GM12878 (cell line): ENCODE results near the gene YEATS4. TPM values are rescaled to one million over a fixed set of nuclear protein-coding genes. Genes with fewer than 3 reads are reported as not detected.

Source experiments
- ATAC-seq: fragments of 200-7000 bp; cut with Tn5 transposase; 3 replicates; pipeline ENCODE4 v1.9.1; 2020; ENCODE audit warnings: mild to moderate bottlenecking, moderate library complexity
- BruUV-seq: library from RNA; stranded (reverse); fragments of 400-500 nt; replicated peaks from 2 replicates; lab custom pipeline; 2021; lab: Mats Ljungman, UMichigan
- CTCF ChIA-PET: fragments of 300-600 bp; sonication (Branson Sonifier 250); formaldehyde crosslinking; extraction: SDS; loops from one replicate; lab custom pipeline; 2021; ENCODE audit warnings: inconsistent platforms; lab: Yijun Ruan, JAX
- POLR2A ChIA-PET: fragments of 350-600 bp; formaldehyde crosslinking; extraction: SDS; loops from one replicate; lab custom pipeline; 2021; ENCODE audit warnings: inconsistent platforms; lab: Charles Lee
- RAD21 ChIA-PET: fragments of 300-600 bp; sonication (Branson Sonifier 250); formaldehyde crosslinking; loops from one replicate; lab custom pipeline; 2023; ENCODE audit warnings: antibody characterized with exemption; ENCODE audit not compliant: unreplicated experiment; lab: Charles Lee
- SMC1A ChIA-PET: fragments of 300-600 bp; sonication (Branson Sonifier 250); formaldehyde crosslinking; loops from one replicate; lab custom pipeline; 2023; ENCODE audit not compliant: unreplicated experiment, uncharacterized antibody; lab: Charles Lee
- DNase-seq: peaks from one replicate; pipeline ENCODE4 v3.0.0-alpha.2; 2011; ENCODE audit warnings: low read depth, low spot score
- FAIRE-seq: peaks from 3 replicates; lab custom pipeline; 2011; peaks lifted over from hg19 to GRCh38; lab: Jason Lieb, UNC
- H2AFZ ChIP-seq: 2 replicates; pipeline ENCODE4 v1.6.0; 2011; ENCODE audit warnings: low read depth, low read length, control low read depth; ENCODE audit not compliant: control insufficient read depth
- H3K27ac ChIP-seq: 2 replicates; pipeline ENCODE4 v1.5.1; 2011; ENCODE audit warnings: control low read depth; ENCODE audit not compliant: control insufficient read depth, insufficient read depth
- H3K27me3 ChIP-seq, 2 experiments: replicated peaks in 1 of 2; 2 replicates each; pipeline versions ENCODE4 v1.6.0 to v1.6.1; 2011; ENCODE audit warnings: low read length in 1 of 2; ENCODE audit not compliant: control insufficient read depth in 2 of 2, insufficient read depth in 2 of 2
- H3K36me3 ChIP-seq, 2 experiments: 2 replicates each; pipeline ENCODE4 v1.5.1; 2011; ENCODE audit warnings: low read length in 1 of 2; ENCODE audit not compliant: control insufficient read depth in 2 of 2, insufficient read depth in 2 of 2
- H3K4me1 ChIP-seq: 2 replicates; pipeline ENCODE4 v1.6.1; 2011; ENCODE audit warnings: mild to moderate bottlenecking, low read length, moderate library complexity, mixed read lengths; ENCODE audit not compliant: control insufficient read depth, insufficient read depth
- H3K4me2 ChIP-seq: 2 replicates; pipeline ENCODE4 v1.6.0; 2011; ENCODE audit warnings: control low read depth; ENCODE audit not compliant: control insufficient read depth, insufficient read depth
- H3K4me3 ChIP-seq: fragments of 200-600 bp; sonication (generic); 2 replicates; pipeline ENCODE4 v1.5.1; 2016
- H3K79me2 ChIP-seq: 2 replicates; pipeline ENCODE4 v1.6.0; 2011; ENCODE audit warnings: low read length; ENCODE audit not compliant: control insufficient read depth, insufficient read depth
- H3K9ac ChIP-seq: 2 replicates; pipeline ENCODE4 v1.8.0; 2011; ENCODE audit warnings: low read length, control low read depth, mixed read lengths; ENCODE audit not compliant: control insufficient read depth, insufficient read depth
- H3K9me3 ChIP-seq: replicated peaks from 3 replicates; pipeline ENCODE4 v1.5.1; 2011; ENCODE audit warnings: mild to moderate bottlenecking, low read length; ENCODE audit not compliant: control insufficient read depth, insufficient read depth
- H4K20me1 ChIP-seq: 2 replicates; pipeline ENCODE4 v1.6.0; 2011; ENCODE audit not compliant: control insufficient read depth, insufficient read depth
- ATF3 ChIP-seq: IDR thresholded peaks from 2 replicates; pipeline ENCODE4 v1.6.1; 2011; ENCODE audit warnings: low read depth, mild to moderate bottlenecking, low read length, moderate library complexity, borderline replicate concordance; ENCODE audit errors: extremely low read depth
- IRF5 ChIP-seq: fragments of 450-650 bp; IDR thresholded peaks from 2 replicates; pipeline ENCODE4 v1.6.1; 2017; ENCODE audit warnings: borderline replicate concordance
- MAX ChIP-seq: IDR thresholded peaks from 2 replicates; pipeline ENCODE4 v1.6.1; 2012; ENCODE audit warnings: low read depth, low read length, improper control_type of control experiment
- WGBS: methylation state at CpG from one replicate; pipeline ENCODE4 v1.1.6; 2016; ENCODE audit warnings: low lambda C conversion rate; ENCODE audit not compliant: insufficient replicate concordance, insufficient coverage; ENCODE audit errors: missing lambda C conversion rate; 5-methylcytosine and 5-hydroxymethylcytosine counted together
- in situ Hi-C: fragments of 300-500 bp; cut with MboI; formaldehyde crosslinking; loops from 9 replicates; pipeline ENCODE4 v1.14.3; 2018; ENCODE audit warnings: mixed read lengths
- intact Hi-C: fragments of 100-400 bp; cut with micrococcal nuclease; formaldehyde crosslinking; loops from one replicate; pipeline ENCODE4 v1.14.2; 2022; ENCODE audit not compliant: unreplicated experiment
- polyA plus RNA-seq, 11 experiments: library from polyadenylated mRNA; depleted of rRNA in 4 of 11; unstranded in 6 of 11; stranded (reverse) in 5 of 11; fragments of >200 nt; fragmentation: Nextera tagmentation in 4 of 11; fragmentation: Illumina TruSeq in 1 of 11; extraction: Ambion mirVana in 4 of 11; extraction: Trizol in 1 of 11; gene quantifications; 1 replicate in 1 of 11; 2 replicates in 10 of 11; pipeline versions ENCODE4 v1.2.1 to v1.2.3, GENCODE V29; 2011 to 2016; ENCODE audit warnings: inconsistent platforms in 2 of 11, missing spikeins in 2 of 11, low read depth in 1 of 11
- total RNA-seq, 4 experiments: library from RNA; depleted of rRNA in 3 of 4; stranded (reverse); fragments of >200 nt in 3 of 4; fragmentation: Illumina TruSeq in 1 of 4; extraction: Trizol in 1 of 4; gene quantifications; 2 replicates each; pipeline versions ENCODE4 v1.2.1 to v1.2.3, GENCODE V29; 2013 to 2021

Gene YEATS4
- total and polyA plus RNA-seq, 10 of the 15 experiments (the other 5 are each of a cell fraction or from before 2014, with no cell fraction given) = 23.8 to 45.4 (median 36.8) TPM

- no peak for TF ChIP-seq MAX
Measured at GRCh38 chr12:69368171-69368570, 8.6 kb downstream of the YEATS4 start (continued).

- RAD21 ChIA-PET = interaction anchor here (1.2 kb wide), 1 partner anchor 25 kb away, joined by 3 read pairs; no protein-coding TSS in a partner anchor
- H3K36me3 ChIP-seq = peaks cover 0 to 4% of the 10 kb centered on the region in 2 experiments; a peak in 2 of 4 replicates
- 100% methylated on average over 1 of the region's 1 CpG for WGBS
- no peaks in the 10 kb centered on the region; the same call in 1 of the 2 replicates for H3K79me2 ChIP-seq
- H4K20me1 ChIP-seq = no peaks in the 10 kb centered on the region
- CTCF ChIA-PET = no interaction called here
- POLR2A ChIA-PET = no interaction called here
- intact Hi-C loops = no loop called here
- no peak overlapping the region for H3K4me3 ChIP-seq
- no peak overlapping the region for H3K9ac ChIP-seq
- no peaks in the 10 kb centered on the region for H3K9me3 ChIP-seq
- TF ChIP-seq ATF3 (no peak), IRF5 (no peak)
- SMC1A ChIA-PET = interaction anchor here (1.8 kb wide), 1 partner anchor 26 kb away, joined by 7 read pairs; no protein-coding TSS in a partner anchor
- DNase-seq (no peak), ATAC-seq (no peak), FAIRE-seq (no peak)
- in situ Hi-C loops = loop anchor here (10.0 kb wide), 1 partner anchor 192 kb away; no protein-coding TSS in a partner anchor
- no peaks in the 10 kb centered on the region for H3K4me1 ChIP-seq
- no peak overlapping the region for H2AFZ ChIP-seq
- H3K4me2 ChIP-seq = no peak overlapping the region
- no peaks in the 10 kb centered on the region for H3K27me3 ChIP-seq
- no TSS peak for BruUV-seq
- no peak overlapping the region for H3K27ac ChIP-seq
Measured at GRCh38 chr12:69383074-69383473, 23.5 kb downstream of the YEATS4 start.
